Ovary (tissue), 9 donors: ENCODE data around the gene DHRS7B. TPM values are rescaled to one million over a fixed set of nuclear protein-coding genes. Genes with fewer than 3 reads are reported as not detected.

Source experiments
- DNase-seq, 5 donors: peaks; one replicate each; pipeline ENCODE4 v3.0.0-alpha.2; 2019 to 2020
- H3K27ac ChIP-seq, 2 donors: fragments of 200-600 bp; one replicate each; pipeline versions ENCODE4 v1.5.1 to v1.8.0; 2019 to 2022
- H3K27me3 ChIP-seq: fragments of 200-600 bp; one replicate; pipeline ENCODE4 v1.8.0; 2022
- H3K36me3 ChIP-seq: fragments of 200-600 bp; sonication (generic); one replicate; pipeline ENCODE4 v1.5.1; 2019
- H3K4me1 ChIP-seq: one replicate; pipeline ENCODE4 v1.8.1; 2013; ENCODE audit warnings: mild to moderate bottlenecking, moderate library complexity; ENCODE audit not compliant: insufficient read depth
- H3K4me3 ChIP-seq: fragments of 200-600 bp; sonication (generic); one replicate; pipeline ENCODE4 v1.5.1; 2017
- H3K9me3 ChIP-seq, 2 donors: fragments of 200-600 bp in 1 of 2; sonication (generic) in 1 of 2; one replicate each; pipeline versions ENCODE4 v1.5.1 to v1.8.1; 2013 to 2019; ENCODE audit warnings: mild to moderate bottlenecking in 1 of 2, moderate library complexity in 1 of 2
- CTCF ChIP-seq, 3 donors: fragments of 450-650 bp in 2 of 3; fragments of 200-600 bp in 1 of 3; IDR thresholded peaks; one replicate each; pipeline versions ENCODE4 v1.5.1 to v1.8.0; 2016 to 2022; ENCODE audit warnings: antibody characterized with exemption in 3 of 3, mild to moderate bottlenecking in 1 of 3
- EP300 ChIP-seq: sonication (generic); formaldehyde crosslinking; IDR thresholded peaks from one replicate; pipeline ENCODE4 v1.6.1; 2017; ENCODE audit warnings: antibody characterized with exemption
- POLR2A ChIP-seq: fragments of 450-650 bp; IDR thresholded peaks from one replicate; pipeline ENCODE4 v1.6.1; 2017; ENCODE audit warnings: antibody characterized with exemption, mild to moderate bottlenecking, moderate library complexity
- WGBS, 3 donors: extraction: QIAGEN DNeasy Blood & Tissue Kit in 1 of 3; methylation state at CpG; one replicate each; pipeline versions ENCODE4 v1.1.5 to v1.1.7; 2013 to 2017; 5-methylcytosine and 5-hydroxymethylcytosine counted together
- intact Hi-C, 4 donors: fragments of 100-400 bp; cut with DNase I; formaldehyde crosslinking; loops; one replicate each; pipeline versions ENCODE4 v1.11.0 to v1.15.1; 2022 to 2023
- polyA plus RNA-seq, 2 donors: library from polyadenylated mRNA; stranded (reverse); fragments of 200-250 nt in 1 of 2; fragments of 350-450 nt in 1 of 2; fragmentation: Illumina TruSeq in 1 of 2; extraction: RNeasy Lipid Tissue Mini Kit (QIAGEN cat#74804) in 1 of 2; gene quantifications; one replicate each; pipeline ENCODE4 v1.2.3, GENCODE V29; 2013 to 2014
- total RNA-seq, 7 donors: library from RNA; depleted of rRNA in 2 of 7; stranded (reverse); fragments of >200 nt in 2 of 7; fragmentation: NEBNext Ultra II Directional in 3 of 7; extraction: Animal tissue kit (Norgen Biotek cat#: 25700) in 3 of 7; gene quantifications; one replicate each; pipeline versions ENCODE4 v1.1.0 to v1.2.4, GENCODE V29; 2016 to 2023
- donor health status: DM: no; HTN: no; CAD: no; lungs with moderate emphysema.
- donor health status: DM: no; HTN: no; CAD: no.
- donor health status: Bipolar disorder and iron deficiency.
- donor health status: DM: yes; HTN: yes; CAD: no.
- donor health status: DM: no; HTN: no; CAD: no.
- donor health status: DM: yes; HTN: yes; CAD: no.

DHRS7B gene
- total and polyA plus RNA-seq, 9 donors, result 10.7 to 28.3 (median 17.4) TPM

GRCh38 chr17:21231533-21231932, 104.8 kb downstream of the DHRS7B start:
- 72 to 78% (median 76%) methylated on average over 6 of the region's 6 CpGs for WGBS, 3 donors
- H3K27ac ChIP-seq, result no peak overlapping the region
- intact Hi-C loops, result no loop called here

GRCh38 chr17:21232033-21232749, 105.4 kb downstream of the DHRS7B start:
- no peak overlapping the region for H3K4me3 ChIP-seq
- intact Hi-C loops, result no loop called here
- H3K27ac ChIP-seq, result no peak overlapping the region
- no peak for DNase-seq
- WGBS, 3 donors, result 86 to 94% (median 89%) methylated on average over 4 of the region's 4 CpGs
- no peaks in the 10 kb centered on the region for H3K27me3 ChIP-seq
- H3K36me3 ChIP-seq, result no peaks in the 10 kb centered on the region
- no peak for TF ChIP-seq POLR2A
- no peak for TF ChIP-seq CTCF (IDR thresholded peaks at IDR 0.05)
- no peak for TF ChIP-seq EP300
- no peaks in the 10 kb centered on the region for H3K9me3 ChIP-seq
- H3K4me1 ChIP-seq, result no peaks in the 10 kb centered on the region

More at GRCh38 chr17:21231533-21231932, 104.8 kb downstream of the DHRS7B start:
- DNase-seq, result no peak
- Histone ChIP-seq H3K4me3 (no peak overlapping the region), H3K36me3 (no peaks in the 10 kb centered on the region), H3K27me3 (no peaks in the 10 kb centered on the region), H3K4me1 (no peaks in the 10 kb centered on the region), H3K9me3 (no peaks in the 10 kb centered on the region)
- no peak for TF ChIP-seq EP300
- no peak for TF ChIP-seq POLR2A
- TF ChIP-seq CTCF (IDR thresholded peaks at IDR 0.05), result no peak

- no peak overlapping the region for H3K4me3 ChIP-seq
- no peaks in the 10 kb centered on the region for H3K4me1 ChIP-seq
- H3K27ac ChIP-seq, result no peak overlapping the region
- no peaks in the 10 kb centered on the region for H3K36me3 ChIP-seq
- no peak for DNase-seq
- H3K27me3 ChIP-seq, result no peaks in the 10 kb centered on the region
- 40 to 49% (median 44%) methylated on average over 7 of the region's 7 CpGs for WGBS, 3 donors
- intact Hi-C loops, result no loop called here
- H3K9me3 ChIP-seq, result no peaks in the 10 kb centered on the region
- TF ChIP-seq POLR2A, result no peak
- TF ChIP-seq EP300, result no peak
- no peak for TF ChIP-seq CTCF (IDR thresholded peaks at IDR 0.05)
Measured at GRCh38 chr17:21233581-21234347, 107.0 kb downstream of the DHRS7B start.

- DNase-seq, result no peak
- no peak for TF ChIP-seq POLR2A
- no peak for TF ChIP-seq CTCF (IDR thresholded peaks at IDR 0.05)
- TF ChIP-seq EP300, result no peak
- Histone ChIP-seq H3K4me1 (no peaks in the 10 kb centered on the region), H3K36me3 (no peaks in the 10 kb centered on the region), H3K27me3 (no peaks in the 10 kb centered on the region), H3K27ac (no peak overlapping the region), H3K4me3 (no peak overlapping the region), H3K9me3 (no peaks in the 10 kb centered on the region)
- intact Hi-C loops, result no loop called here
- WGBS, 3 donors, result 81 to 90% (median 89%) methylated on average over 1 of the region's 1 CpG
Measured at GRCh38 chr17:21235921-21236320, 109.2 kb downstream of the DHRS7B start.
